GM19328 (cell line): ENCODE data around the gene PSMA8.
"Not testable (repeated sequence)": the region's sequence is repeated elsewhere in the genome, so short reads cannot be mapped to it uniquely, and the experiment has no call there.

Experiments used
- ATAC-seq: cut with Tn5 transposase; IDR thresholded peaks from one replicate; pipeline ENCODE4 v1.9.1; 2021; ENCODE audit warnings: mild to moderate bottlenecking, moderate library complexity; ENCODE audit not compliant: unreplicated experiment

The PSMA8 gene

GRCh38 chr18:26167592-26167991 is 33.9 kb downstream of the PSMA8 start:
- not testable (repeated sequence) for ATAC-seq

GRCh38 chr18:26175481-26175880 is 41.8 kb downstream of the PSMA8 start:
- ATAC-seq: no peak

- no peak for ATAC-seq
These were observed 42.5 kb downstream of the PSMA8 start for GRCh38 chr18:26176134-26176533.

GRCh38 chr18:26181343-26181826 is 47.7 kb downstream of the PSMA8 start:
- peak; percentile 56 for ATAC-seq

GRCh38 chr18:26183395-26184112 is 49.9 kb downstream of the PSMA8 start:
- no peak for ATAC-seq

- ATAC-seq: no peak
These were observed 51.6 kb downstream of the PSMA8 start for GRCh38 chr18:26185267-26185666.

- ATAC-seq: peak; percentile 88
These were observed 56.8 kb downstream of the PSMA8 start for GRCh38 chr18:26190506-26190905.

GRCh38 chr18:26192233-26192632 is 58.6 kb downstream of the PSMA8 start:
- no peak for ATAC-seq

- no peak for ATAC-seq
These were observed 62.9 kb downstream of the PSMA8 start for GRCh38 chr18:26196605-26197004.

- not testable (repeated sequence) for ATAC-seq
These were observed 68.3 kb downstream of the PSMA8 start for GRCh38 chr18:26202001-26202400.

GRCh38 chr18:26205318-26205717 is 71.6 kb downstream of the PSMA8 start:
- no peak for ATAC-seq

GRCh38 chr18:26206488-26206887 is 72.8 kb downstream of the PSMA8 start:
- no peak for ATAC-seq

GRCh38 chr18:26207937-26208336 is 74.3 kb downstream of the PSMA8 start:
- ATAC-seq: no peak

GRCh38 chr18:26208977-26209376 is 75.3 kb downstream of the PSMA8 start:
- no peak for ATAC-seq

- no peak for ATAC-seq
These were observed 76.5 kb downstream of the PSMA8 start for GRCh38 chr18:26210147-26210546.

- ATAC-seq: peak; percentile 87
These were observed 81.7 kb downstream of the PSMA8 start for GRCh38 chr18:26215247-26215970.

GRCh38 chr18:26225022-26225693 is 91.5 kb downstream of the PSMA8 start:
- ATAC-seq: no peak

- no peak for ATAC-seq
These were observed 92.2 kb downstream of the PSMA8 start for GRCh38 chr18:26225915-26226228.

GRCh38 chr18:26226229-26227050 is 92.8 kb downstream of the PSMA8 start, which contains the start of gene TAF4B:
Gene TAF4B, plus strand, starts transcription at chr18:26226445. Its CDS starts 489 bp downstream, at chr18:26226934.
- ATAC-seq: peak; percentile 89

- no peak for ATAC-seq
These were observed 93.5 kb downstream of the PSMA8 start for GRCh38 chr18:26227051-26227670.
